CD4-positive, alpha-beta T cell treated with Interleukin-15 for 1 hour (primary cell): Measurements from ENCODE around the gene CERS1.
A peak's percentile ranks its signal among the peaks of the same experiment; 100 is the strongest.

Experiments used
- DNase-seq: peaks from one replicate; pipeline ENCODE4 v3.0.0-alpha.2; 2020

Gene CERS1

GRCh38 chr19:18870531-18871172, 25.3 kb downstream of the CERS1 start:
- DNase-seq: no peak

GRCh38 chr19:18869781-18870530, 26.0 kb downstream of the CERS1 start:
- no peak for DNase-seq

GRCh38 chr19:18869023-18869618, 26.8 kb downstream of the CERS1 start:
- DNase-seq: no peak

GRCh38 chr19:18868380-18869022, 27.5 kb downstream of the CERS1 start:
- DNase-seq: no peak

GRCh38 chr19:18867751-18868150, 28.2 kb downstream of the CERS1 start:
- no peak for DNase-seq

GRCh38 chr19:18867199-18867598, 28.8 kb downstream of the CERS1 start:
- DNase-seq: no peak

GRCh38 chr19:18866800-18867123, 29.2 kb downstream of the CERS1 start:
- no peak for DNase-seq

- DNase-seq: peak; percentile 43
Observed at GRCh38 chr19:18865973-18866799, 29.8 kb downstream of the CERS1 start.

GRCh38 chr19:18865106-18865972, 30.6 kb downstream of the CERS1 start:
- no peak for DNase-seq

- no peak for DNase-seq
Observed at GRCh38 chr19:18863843-18864362, 32.1 kb downstream of the CERS1 start.

GRCh38 chr19:18862976-18863842, 32.7 kb downstream of the CERS1 start:
- DNase-seq: no peak

- no peak for DNase-seq
Observed at GRCh38 chr19:18861917-18862316, 34.0 kb downstream of the CERS1 start.

GRCh38 chr19:18861235-18861634, 34.7 kb downstream of the CERS1 start:
- no peak for DNase-seq

GRCh38 chr19:18860725-18861124, 35.2 kb downstream of the CERS1 start:
- DNase-seq: no peak

- DNase-seq: no peak
Observed at GRCh38 chr19:18860302-18860700, 35.7 kb downstream of the CERS1 start.

GRCh38 chr19:18859676-18860301, 36.2 kb downstream of the CERS1 start:
- no peak for DNase-seq

- no peak for DNase-seq
Observed at GRCh38 chr19:18858906-18859646, 36.9 kb downstream of the CERS1 start.

GRCh38 chr19:18857223-18857622, 38.7 kb downstream of the CERS1 start:
- no peak for DNase-seq

- no peak for DNase-seq
Observed at GRCh38 chr19:18856385-18857126, 39.4 kb downstream of the CERS1 start.
